AG08396 (cell line): Measurements from ENCODE around the gene KRT72.

Source experiments
- DNase-seq: peaks from one replicate; pipeline ENCODE4 v3.0.0; 2012; ENCODE audit warnings: low spot score, mixed read lengths

The KRT72 gene

DNA sequence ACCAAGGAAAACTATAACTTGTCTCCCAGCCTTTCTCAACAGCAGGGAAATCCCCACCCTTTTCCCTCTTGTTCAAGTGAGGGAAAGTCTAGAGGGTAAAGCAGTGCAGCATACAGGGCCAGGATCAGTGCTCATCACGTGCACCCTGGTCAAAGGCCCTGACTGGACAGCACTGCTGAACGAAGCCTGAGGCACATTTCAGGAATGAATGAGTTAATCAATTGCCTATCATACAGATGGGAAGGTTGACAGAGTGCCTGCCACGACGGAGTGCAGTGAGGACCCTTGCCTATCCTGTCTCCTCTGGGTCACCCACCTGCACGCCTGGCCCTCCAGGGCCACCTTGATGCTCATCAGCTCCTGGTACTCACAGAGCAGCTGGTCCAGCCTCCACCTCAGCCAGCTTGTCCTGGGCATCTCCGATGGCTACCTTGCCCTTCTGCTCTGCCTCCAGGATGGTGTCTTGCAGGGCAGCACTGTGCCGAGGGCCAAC is 28.8 kb upstream of the KRT72 start:
- DNase-seq = no peak

DNA sequence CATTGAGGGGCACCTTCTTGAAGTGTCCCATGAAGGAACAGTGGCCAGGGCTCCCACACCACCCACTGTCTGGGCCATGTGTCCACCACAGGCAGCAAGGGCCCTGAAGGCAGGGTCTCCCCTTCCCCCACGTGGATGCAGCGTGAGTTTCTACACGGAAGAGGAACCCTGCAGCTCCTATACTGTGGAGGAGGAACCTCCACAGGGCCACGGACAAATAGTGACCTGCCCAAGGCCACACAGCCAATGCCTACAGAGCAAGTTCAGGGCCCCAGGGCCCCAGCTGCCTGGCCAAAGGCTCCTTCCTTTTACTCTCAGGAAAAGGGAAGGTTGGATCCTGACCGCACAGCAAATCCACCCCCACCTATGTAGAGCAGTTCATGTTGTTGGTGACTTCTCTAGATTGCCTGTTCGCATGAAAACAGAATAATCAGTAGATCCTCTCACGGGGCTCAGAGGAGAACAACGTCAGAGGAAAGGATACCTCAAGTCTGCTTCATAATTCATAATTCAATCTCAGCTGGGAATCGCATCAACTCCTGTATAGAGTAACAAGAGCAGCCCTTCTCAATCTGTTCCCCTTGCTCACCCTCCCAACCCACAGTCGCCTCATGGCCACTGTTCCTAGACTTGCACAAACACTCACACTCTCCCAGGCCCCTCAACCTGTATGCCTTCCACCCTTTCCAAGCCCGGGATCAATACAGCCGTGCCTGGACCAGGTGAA is 28.2 kb upstream of the KRT72 start:
- no peak for DNase-seq

DNA sequence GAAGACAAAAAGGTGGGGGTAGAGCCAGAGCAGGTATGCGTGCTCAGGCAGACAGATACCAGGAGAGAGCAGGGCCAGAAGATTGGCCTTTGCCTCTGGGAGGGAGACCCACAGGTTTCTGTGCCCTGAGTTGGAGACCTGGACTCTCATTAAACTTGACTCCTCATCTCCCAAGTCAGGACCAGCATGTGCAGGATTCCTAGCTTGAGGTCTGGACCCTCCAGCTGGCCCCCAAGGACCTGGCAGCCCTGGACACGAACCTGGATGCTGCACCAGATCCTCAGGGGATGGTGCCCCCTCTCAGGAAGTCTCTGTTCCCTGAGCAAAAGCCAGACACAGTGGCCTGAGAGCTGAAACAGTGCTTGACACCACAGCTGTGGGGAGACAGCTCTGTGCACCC is 27.6 kb upstream of the KRT72 start:
- no peak for DNase-seq

DNA sequence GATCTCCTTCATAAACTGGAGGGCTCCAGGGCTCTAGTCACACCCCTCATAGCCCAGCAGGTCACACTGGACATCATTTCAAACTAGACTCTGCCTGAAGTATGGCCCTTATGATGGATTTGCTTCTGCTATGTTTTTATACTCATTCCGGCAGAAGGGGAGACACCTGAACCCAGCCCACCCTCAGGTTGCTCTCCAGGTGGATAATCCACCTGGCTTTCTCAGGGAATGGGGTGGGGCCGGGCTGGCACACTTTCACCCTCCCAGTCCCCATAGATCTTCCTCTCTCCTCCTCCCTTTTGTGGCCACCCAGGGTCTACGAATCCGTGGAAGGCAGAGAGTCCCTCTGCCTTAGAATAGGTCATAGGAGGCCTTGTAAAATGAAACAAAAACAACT is 26.8 kb upstream of the KRT72 start:
- DNase-seq = no peak

DNA sequence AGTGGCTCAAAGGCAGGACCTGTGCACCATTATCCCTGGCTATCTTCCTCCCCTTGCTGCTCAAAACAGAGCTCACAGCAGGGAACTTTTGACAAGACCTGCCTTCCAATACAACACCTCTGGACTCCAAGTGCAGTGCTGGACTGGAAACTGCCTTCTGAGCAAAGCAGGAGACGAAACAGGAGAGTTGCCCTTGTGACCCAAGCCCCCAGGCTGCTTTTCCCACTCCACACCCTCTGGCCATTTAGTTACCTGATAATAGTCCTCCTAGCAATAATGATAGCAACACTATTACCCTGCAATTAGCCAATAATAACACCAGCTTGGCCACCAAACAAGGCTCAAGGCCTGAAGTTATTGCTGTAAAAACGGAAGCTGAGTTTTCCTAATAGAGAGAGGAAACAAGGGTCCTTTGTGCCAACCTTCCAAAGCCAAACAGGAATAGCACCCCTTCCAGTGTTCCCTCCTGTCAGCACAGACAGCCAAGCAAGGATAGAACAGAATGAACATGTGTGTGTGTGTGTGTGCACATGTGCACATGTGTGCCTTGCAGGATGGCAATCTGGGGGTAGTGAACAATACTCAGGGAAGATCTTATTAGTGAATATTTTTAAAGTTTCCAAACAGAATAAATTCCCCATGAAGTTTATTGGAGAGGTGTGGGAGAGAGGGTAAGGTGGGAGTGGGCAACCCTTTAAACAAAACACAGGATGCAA is 26.3 kb upstream of the KRT72 start:
- no peak for DNase-seq

DNA sequence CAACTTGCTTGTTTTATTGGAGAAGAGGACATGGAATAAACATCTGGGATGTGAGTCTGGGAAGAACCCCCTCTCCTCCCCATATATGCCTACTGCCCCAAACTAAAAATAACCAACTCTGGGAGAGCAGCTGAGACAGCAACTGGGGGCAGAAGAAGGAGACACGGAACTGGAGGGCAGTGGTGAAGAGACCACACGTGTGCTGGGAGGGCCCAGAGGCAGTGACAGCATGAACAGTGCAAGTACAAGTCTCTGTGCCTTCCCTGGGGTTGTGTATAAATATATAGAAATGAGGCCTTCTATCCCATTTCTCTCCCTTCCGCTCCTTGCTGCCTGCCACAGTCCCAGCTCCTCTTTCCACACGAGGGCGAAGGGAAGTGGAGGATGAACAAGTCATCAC is 21.1 kb upstream of the KRT72 start:
- no peak for DNase-seq

DNA sequence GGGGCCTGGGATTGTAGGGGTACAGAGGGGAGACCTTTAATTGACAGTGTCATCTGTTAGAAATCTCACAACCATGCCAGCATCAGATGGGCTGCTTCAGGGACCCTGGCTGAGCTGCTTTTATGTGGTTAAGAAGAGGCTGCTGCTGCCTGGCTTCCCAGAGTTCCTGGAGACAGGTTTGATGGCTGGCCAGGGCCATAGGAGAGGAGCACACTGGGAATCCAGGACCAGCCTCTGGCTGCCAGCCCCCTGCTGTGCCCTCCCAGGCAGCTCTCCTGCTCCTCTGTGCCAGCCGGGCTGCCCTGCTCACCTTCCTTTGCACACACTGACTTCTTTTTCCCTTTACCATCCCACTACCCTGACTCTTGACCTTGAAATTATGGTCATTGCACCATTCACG is 17.6 kb upstream of the KRT72 start:
- DNase-seq = no peak

DNA sequence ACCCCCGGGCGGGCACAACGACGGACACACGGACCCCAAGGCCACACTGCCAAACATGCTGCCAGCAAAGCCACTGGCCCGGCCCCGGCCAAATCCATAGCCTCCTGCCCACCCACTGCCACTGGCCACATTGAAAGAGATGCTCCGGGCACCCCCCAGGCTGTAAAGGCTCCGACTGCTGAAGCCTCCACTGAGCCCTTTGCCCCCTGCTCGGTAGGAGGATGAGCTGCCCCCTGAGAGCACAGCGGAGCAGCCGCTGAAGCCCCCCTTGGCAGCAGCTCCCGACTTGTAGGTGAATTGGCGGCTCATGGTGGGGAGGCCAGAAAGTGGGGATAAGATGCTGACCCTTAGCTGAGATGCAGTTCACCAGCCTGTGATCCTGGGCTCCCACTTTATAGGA is 17.0 kb upstream of the KRT72 start, which contains the start of gene KRT73:
Gene KRT73 (minus strand): TSS at position 344 of the 400 bp plus-strand sequence. CDS start 35 bp downstream, at position 309.
- no peak for DNase-seq

DNA sequence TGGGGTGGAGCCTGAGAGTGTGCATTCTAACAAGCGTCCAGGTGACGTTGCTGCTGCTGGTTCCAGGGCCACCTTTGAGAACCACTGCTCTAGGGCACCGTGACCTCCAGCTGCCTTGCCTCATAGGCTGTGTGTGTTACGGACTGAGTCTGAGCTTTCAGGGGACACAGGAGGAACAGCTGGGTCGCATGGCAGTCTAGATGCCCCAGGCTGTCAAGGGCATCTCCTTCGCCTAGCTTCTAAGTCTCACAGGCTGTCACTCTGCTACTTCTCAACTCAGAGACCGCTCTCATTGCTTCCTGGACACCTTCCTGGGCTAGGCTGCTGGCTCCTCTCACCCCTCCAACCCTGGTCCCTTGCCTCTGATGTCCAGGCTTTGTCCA is 16.1 kb upstream of the KRT72 start:
- no peak for DNase-seq

DNA sequence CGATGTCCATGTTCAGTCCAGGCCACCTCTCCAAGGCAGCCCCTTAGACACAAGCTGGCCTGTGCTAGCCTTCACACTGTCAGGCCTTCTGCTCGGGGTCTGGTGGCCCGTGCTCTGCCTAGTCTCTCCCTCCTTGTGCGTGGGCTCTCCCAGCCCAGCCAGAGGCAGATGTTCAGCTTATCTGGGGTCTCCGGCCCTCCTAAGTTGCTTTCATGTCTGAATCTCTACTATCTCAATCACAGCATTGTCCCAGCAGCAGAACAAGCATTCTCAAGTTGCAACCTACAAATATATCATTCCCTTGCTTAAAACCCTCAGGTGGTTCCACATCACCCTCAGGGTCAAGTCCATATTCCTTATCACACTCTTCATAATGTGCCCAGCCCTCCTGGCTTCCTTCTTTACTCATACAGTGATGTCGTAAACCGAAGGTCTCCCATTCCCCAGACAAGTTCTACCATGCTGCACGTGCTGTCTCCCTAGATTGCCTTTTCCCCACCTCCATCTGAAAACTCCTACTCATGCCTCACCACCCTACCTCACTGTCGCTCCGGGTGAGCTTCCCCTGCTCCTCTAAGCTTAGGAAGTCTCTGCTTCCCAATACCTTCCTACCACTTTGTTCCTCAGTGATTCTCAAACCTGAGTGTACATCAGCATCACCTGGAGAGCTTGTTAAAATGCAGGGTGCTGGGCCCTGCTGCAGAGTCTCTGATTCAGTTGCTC is 15.6 kb upstream of the KRT72 start:
- no peak for DNase-seq

DNA sequence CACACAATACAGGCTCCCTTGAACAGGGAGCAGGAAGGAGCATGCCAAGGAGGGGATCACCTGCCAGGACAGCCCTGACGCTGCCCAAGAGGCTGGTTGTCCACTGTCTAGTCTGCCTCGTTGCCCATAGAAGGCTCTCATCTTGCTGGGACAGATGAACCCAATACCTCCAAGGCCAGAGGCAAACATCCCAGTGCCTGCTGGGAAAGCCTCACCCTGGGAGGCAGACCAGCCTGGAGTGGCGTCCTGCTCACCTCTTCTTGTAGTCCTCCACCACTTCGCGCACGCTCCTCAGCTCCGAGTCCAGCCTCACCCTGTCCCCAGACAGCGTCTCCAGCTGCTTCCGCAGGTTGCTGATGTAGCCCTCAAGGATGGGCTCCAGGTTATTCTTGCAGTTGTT is 14.6 kb upstream of the KRT72 start:
- no peak for DNase-seq

DNA sequence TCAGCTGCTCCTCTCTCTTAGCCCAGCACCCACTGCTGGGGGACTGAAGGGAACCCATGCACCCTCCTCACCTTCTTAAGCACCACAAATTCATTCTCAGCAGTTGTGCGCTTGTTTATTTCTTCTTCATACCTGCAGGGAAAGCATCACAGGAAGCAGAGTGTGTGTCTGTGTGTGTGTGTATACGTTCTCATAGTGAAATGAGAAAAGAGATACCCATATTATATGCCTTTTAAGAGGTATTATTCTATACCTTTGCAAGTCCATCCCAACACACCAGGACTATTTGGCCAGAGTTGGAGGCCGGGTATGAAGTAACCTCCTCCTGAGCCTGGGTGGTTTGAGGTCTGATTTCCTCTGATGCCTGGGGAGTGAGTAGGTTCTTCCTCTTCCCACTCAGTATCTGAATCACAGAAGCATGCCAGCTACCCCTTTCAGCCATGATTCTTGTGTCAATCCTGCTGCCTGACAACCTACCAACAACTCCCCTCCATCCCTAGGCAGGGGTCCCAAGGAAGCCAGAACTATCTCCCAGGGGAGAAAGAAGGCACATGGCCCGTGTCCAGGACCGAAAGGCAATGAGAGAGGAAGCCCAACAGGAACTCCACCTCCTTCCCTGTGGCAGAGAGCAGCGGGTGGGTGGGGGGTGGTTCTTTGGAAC is 14.1 kb upstream of the KRT72 start:
- DNase-seq = no peak

DNA sequence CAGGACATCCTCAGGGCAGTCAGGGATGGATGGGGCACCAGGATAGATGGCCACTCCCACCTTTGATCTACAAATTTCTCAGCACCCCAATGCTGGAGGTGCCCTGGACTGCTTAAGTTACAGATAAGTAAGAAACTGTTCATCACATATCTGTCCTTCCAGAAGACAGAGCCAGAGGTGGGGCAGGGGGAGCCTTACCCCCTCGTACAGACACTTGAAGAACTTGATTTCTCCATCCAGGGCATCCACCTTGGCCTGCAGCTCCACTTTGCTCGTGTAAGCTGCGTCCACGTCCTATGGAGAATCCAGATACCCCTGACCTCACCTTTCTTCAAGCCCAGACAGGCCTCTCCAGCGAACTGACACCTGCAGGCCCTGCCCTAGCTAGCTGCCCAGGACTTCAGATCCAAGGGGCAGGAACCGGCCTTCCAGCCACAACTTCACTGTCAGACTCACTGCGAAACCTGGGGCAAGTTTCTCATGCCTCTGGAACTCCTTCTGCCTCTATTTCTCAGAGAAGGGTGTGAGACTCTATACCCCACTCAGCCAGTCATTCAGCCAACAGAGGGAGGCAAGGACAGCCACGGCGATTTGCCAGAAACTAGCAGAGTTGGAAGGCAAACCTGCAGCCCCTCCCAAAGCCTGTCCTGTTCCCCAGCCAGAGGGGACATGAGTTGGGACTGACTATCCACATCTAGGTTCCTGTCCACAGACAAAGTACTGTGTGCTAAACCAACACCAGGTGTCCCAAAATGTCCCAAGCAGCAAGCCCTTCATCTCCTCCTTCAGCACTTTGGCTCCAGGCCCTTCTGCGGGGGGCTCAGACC is 13.3 kb upstream of the KRT72 start:
- DNase-seq = no peak

DNA sequence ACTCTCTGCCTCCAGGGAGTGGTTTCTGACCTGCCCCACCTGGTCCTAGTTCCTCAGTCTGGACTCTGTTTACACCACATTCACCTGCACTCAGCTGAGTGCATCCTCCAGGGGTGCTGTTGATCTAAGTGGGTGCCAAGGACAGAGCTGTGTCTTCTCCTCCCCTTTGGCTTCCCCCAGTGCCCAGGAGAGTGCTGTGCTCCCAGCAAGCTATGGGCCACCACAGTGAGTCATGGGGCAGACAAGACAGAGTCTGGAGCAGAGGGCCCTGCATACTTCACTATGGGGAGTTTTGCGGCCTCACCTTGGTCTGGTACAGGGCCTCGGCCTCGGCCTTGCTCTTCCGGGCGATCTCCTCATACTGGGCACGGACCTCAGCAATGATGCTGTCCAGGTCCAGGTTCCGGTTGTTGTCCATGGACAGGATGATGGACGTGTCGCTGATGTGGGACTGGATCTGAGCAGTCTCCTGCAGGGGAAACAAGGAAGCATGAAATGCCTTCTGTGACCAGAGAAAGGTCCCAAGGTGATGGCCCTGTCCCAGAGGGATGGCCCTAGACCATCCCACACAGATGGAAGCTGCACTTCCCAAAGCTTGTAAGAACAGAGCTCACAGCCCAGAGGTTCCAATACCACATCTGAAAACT is 12.2 kb upstream of the KRT72 start:
- DNase-seq = no peak

DNA sequence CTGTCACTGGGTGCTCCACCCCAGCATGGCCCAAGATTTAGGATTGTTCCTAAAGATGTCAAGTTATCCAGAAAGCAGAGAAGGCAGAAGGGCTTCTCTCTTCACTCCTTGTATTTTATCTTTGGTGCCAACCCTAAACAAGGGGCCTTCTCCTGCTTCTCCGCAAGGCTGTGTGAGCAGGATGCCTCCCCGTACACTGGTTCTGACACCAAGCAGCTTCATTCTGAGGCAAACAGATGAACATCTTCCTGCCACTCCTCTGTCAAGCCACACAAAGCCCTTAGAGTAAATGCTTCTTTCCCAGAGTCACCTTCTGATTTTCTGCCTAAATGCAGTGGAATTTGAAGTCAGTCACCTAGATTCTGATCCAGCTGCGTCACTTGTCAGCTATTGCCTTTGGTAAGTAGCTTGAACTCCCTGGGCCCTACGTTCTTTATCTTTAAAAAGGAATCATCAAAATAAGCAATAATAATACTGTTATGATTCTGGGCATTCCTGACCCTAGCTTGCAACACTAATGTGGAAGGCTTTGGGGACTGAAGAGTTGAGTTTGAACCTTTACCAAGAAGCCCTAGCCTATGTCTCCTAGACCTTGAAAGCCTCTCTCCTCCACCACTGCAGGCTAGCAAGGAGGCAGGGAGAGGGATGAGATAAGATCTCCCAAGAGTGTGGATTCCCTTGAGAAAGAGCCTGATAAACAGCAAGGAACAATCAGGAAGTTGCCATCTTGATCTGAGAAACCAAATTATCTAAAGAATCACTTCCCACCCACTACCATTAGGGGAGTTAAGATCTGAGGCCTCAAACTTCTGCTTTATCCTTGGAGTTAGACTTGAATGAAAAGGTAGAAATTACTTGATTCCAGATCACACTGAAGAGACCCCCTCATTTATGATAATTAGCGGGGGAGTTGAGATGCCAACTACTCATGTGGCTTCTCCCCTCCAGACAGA is 11.4 kb upstream of the KRT72 start:
- no peak for DNase-seq

DNA sequence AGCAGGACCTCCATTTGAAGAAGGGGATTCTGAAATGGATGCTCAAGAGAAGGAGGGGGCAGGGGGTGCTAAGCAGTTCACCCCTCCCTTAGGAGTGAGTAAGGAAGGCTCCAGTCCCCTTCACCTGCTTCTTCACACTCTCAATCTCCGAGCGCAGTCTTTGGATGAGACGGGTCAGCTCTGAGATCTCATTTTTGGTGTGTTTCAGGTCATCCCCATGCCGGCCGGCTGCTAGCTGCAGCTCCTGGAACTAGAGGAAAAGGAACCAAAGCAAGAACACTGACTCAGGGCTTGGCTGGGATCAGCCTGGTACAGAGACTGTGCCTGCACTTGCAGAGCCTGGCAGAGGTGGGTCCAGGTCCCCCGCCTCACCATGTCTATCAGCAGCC is 9.8 kb upstream of the KRT72 start:
- DNase-seq = no peak

DNA sequence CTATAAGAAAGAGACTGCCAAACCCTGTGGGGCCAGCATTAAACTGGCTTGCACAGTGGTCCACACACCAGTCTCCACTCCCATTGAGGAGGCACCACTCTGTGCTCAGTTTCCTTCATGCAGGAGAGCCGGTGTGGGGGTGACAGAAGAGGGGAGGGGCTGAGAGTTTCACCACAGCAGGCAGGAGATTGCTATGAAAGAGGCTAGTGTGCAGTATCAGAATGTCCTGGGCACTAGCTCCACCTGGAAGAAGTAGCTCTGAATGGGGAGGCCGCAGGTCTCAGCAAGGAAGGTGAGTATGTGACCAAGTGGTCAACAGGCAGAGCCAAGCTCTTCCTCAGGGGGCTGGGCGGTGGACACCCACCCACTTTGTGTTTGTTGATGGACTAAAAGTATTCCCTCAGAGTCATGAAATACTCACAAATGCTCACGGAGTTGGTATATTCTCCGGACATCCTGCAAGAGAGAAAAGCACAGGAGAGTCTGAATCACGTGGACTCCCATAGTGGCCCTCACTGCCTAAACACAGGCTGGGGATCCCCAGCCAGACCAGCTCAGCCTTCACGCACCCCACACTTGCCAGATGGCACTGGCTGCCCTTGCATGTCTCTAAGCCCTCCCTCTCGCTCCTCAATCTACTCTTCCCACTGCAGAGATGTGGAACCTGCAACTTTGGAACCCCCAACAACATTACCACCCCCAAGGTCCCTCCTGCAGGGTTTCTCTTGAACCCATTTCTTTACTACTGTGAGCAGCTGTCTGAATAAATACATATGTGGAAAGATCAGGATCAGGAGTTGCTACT is 7.8 kb upstream of the KRT72 start:
- no peak for DNase-seq

DNA sequence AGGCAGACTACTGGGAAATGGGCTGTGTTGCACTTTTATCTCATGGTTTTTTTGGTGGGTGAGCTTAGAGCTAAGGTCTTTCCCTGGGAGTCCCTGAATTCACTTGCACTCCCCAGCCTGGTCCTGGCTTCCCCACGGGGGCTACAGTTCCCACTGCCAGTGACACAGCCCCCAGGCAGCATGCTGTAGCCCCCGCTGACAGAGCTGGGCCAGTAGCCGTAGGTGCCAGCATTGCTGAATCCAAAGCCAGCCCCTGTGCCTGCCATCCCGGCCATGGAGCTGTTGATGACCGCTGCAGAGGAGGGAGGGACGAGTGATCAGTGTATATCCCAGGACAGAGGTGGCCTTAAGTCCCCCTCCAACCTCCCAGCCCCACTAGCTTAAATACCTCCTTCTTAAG is 6.9 kb upstream of the KRT72 start:
- no peak for DNase-seq

DNA sequence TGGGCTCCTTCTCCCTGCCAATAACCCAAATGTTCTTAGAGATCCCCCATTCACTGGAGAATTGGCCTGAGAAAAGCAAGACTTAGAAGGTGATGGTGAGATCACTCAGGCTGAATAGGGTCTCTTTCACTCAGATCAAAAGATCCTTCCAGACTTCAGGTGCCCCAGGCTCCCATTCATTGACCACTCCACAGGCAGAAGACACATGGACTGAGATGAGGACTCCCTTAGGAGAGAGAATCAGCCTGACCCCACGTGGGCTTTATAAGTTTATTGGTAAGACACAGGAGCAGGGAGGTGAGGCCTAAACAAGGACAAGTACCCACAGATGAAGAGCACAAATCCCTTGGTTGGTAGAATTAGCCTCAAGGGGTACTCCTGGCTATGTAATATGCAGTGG is 6.1 kb upstream of the KRT72 start:
- no peak for DNase-seq
